Measurements from ENCODE around the gene TTC28.
"Not testable (repeated sequence)": the region's sequence is repeated elsewhere in the genome, so short reads cannot be mapped to it uniquely, and the experiment has no call there.

The TTC28 gene

DNA sequence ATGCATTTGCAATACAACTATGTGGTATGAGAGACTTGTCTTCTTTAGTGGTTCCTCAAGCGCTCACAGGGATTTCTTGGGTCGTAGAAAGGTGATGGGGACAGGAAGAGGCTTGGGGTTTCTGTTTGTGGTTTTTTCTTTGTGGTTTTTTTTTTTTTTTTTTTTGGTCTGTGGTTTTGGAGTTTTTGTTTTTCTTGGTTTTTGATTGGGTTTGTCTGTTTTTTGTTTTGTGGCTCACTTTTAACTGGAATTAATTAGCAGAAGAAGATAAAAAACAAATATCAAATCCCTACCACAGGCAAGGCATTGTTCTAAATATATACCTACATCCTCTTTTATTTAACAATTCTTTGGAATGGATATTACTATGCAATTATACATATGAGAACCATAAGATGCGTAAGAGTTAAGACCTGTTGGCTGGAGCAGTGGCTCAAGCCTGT, 5.5 kb downstream of the TTC28 start:
- no peak for DNase-seq

- DNase-seq, result no peak
Measured at GRCh38 chr22:28670756-28671155, 8.9 kb downstream of the TTC28 start.

DNA sequence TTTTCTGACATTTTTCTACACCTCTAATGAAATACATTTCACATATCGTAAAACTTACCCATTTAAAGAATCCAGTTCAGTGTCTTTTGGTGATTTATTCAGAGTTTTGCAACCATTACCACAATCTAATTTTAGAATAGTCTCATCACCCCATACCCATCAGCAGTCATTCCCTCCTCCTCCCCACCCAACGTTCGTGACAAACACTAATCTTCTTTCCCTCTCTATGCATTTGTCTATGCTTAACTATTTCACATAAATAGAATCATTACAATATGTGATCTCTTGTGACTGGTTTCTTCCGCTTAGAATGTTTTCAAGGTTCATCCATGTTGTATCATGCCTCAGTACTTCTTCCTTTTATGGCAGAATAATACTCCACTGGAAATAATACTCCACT, 9.5 kb downstream of the TTC28 start:
- no peak for DNase-seq

DNA sequence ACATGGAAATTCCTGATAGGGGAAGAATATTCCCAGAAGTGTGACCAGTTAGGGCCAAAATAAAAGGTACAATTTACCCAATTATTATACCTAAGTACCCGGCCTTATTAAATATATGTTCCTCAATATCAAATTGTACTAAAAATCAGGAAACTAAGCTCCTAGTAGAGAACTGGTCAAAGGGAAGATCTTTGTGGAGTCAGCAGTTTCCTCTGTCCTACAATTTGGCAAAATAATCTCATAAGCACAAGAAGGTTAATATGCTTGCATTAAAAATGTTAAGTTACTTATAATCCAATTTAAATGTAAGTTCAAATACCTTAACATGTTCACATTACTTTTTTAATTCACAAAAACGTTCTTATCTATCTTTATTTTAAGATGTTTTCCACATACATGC, 10.3 kb downstream of the TTC28 start:
- no peak for DNase-seq

DNA sequence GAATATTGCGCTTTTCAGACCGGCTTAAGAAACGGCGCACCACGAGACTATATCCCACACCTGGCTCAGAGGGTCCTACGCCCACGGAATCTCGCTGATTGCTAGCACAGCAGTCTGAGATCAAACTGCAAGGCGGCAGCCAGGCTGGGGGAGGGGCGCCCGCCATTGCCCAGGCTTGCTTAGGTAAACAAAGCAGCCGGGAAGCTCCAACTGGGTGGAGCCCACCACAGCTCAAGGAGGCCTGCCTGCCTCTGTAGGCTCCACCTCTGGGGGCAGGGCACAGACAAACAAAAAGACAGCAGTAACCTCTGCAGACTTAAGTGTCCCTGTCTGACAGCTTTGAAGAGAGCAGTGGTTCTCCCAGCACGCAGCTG, 16.1 kb downstream of the TTC28 start:
- not testable (repeated sequence) for DNase-seq

DNA sequence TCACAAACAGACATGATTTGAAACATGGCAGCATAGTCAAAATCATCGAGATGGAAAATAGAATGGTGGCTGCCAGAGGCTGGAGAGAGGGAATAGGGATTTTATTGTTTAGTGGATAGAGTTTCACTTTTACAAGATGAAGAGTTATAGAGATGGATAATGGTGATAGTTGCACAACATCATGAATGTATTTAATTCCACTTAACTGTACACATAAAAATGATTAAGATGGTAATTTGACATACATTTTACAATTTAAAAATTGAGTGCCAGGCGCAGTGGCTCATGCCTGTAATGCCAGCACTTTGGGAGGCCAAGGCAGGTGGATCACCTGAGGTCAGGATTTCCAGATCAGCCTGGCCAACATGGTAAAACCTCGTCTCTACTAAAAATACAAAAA, 21.2 kb downstream of the TTC28 start:
- DNase-seq, result no peak

GRCh38 chr22:28656181-28656580, 23.5 kb downstream of the TTC28 start:
- no peak for DNase-seq

DNA sequence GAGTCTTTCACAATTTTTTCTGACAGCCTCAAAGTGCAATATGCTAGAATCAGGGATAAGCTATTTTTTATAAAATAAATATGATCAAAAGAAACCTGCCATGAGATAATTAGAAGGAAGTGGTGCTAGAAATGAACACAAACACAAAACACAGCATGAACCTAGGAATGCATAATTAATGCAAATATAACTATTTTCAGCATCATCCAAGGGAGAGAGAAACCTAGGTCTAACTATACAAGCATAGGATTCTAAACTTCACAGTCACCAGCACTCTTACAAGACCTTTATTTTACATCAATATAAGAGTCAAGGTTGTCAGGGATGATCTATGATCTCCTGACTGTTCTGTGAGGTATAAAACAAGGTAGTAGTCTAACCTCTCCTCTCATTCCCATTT, 29.2 kb downstream of the TTC28 start:
- no peak for DNase-seq

GRCh38 chr22:28648792-28649191, 30.8 kb downstream of the TTC28 start:
- no peak for DNase-seq

DNA sequence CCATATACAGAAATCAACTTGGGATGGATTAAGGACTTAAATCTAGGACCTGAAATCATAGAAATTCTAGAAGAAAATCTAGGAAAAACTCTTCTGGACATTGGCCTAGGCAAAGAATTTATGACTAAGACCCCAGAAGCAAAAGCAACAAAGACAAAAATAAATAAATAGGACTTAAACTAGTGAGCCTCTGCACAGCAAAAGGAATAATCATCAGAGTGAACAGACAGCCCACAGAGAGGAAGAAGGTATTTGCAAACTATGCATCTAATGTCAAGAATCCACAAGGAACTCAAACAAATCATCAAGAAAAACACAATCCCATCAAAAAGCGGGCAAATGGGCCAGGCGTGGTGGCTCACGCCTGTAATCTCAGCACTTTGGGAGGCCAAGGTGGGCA, 32.4 kb downstream of the TTC28 start:
- DNase-seq, result no peak

DNA sequence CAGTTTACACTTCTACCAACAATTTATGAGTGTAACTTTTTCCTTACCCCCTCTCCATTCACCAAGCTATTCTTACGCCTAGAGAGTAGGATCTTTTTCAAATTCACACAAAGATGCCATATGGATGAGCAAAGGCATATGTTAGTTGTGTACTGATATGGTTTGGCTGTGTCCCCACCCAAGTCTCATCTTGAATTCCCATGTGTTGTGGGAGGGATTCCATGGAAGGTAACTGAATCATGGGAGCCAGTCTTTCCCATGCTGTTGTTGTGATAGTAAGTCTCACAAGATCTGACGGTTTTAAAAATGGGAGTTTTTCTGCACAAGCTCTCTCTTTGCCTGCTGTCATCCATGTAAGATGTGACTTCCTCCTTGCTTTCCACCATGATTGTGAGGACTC, 40.3 kb downstream of the TTC28 start:
- DNase-seq, result no peak

DNA sequence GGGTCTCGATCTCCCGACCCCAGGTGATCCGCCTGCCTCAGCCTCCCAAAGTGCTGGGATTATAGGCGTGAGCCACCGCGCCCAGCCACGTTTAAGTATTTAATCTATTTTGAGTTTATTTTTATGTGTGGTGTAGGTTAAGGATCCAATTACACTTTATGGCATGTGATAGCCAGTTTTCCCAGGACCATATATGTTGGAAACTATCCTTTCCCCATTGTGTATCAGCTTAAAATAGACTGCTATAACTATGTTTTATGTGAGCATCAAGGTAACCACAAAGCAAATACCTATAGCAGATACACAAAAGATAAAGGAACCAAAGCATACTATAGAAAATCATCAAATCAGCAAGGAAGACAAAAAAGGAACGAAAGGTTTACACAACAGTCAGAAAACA, 42.4 kb downstream of the TTC28 start:
- DNase-seq, result no peak

- no peak for DNase-seq
Measured at GRCh38 chr22:28630177-28630574, 49.5 kb downstream of the TTC28 start.

DNA sequence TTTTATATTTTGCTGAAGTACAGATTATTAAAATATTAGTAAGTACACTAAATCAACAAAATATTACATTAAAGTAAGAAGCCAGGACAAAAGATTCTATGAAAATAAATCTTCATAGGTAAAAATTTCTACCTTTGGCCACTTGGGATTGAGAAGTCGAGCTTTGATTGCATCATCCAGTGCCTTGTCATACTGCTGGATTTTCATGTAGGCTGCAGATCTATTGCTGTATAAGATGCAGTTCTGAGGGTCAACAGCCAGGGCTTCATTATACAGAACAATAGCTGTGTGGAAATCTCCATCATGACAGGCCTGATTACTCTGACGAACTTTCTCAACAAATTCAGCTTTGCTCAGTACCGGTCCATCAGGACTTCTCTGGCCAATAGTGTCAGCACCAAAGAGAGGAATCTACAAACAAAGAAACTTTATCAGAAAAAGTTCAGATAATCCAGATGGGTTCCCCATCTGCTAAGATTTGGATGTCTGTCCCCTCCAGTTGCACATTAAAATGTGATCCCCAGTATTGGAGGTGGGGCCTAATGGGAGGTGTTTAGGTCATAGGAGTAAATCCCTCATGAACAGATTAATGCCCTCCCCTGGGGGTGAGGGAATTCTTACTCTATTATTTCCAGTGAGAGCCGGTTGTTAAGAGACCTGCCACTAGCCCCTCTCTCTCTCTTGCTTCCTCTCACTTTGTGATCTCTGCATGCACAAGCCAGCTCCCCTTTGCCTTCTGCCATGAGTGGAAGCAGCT, 50.0 kb downstream of the TTC28 start:
- DNase-seq, result no peak

GRCh38 chr22:28628766-28629165, 50.9 kb downstream of the TTC28 start:
- no peak for DNase-seq

- no peak for DNase-seq
Measured at GRCh38 chr22:28627791-28628190, 51.8 kb downstream of the TTC28 start.

- no peak for DNase-seq
Measured at GRCh38 chr22:28620244-28620922, 59.3 kb downstream of the TTC28 start.

DNA sequence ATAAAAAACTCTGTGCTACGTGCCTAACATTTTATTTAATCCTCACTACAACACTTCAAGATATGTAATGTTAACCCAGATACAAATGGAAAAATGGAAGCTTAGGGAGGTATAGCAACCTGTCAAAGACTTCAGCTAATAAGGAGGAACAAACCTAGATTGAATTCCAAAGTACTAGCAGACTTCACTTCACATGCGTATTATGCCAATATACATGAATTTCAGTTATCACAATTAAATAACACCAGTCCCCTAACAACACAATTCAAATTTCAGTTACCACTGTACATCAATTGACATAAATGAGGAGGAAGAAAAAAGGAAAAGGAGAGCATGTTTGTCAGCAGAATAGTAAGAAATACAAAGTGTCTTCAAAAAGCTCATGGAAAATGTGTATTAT, 60.4 kb downstream of the TTC28 start:
- DNase-seq, result no peak

DNA sequence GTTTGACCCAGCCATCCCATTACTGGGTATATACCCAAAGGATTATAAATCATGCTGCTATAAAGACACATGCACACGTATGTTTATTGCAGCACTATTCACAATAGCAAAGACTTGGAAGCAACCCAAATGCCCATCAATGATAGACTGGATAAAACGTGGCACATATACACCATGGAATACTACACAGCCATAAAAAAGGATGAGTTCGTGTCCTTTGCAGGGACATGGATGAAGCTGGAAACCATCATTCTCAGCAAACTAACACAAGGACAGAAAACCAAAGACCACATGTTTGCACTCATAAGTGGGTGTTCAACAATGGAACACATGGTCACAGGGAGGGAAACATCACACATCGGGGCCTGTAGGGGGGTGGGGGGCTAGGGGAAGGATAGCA, 64.2 kb downstream of the TTC28 start:
- not testable (repeated sequence) for DNase-seq

DNA sequence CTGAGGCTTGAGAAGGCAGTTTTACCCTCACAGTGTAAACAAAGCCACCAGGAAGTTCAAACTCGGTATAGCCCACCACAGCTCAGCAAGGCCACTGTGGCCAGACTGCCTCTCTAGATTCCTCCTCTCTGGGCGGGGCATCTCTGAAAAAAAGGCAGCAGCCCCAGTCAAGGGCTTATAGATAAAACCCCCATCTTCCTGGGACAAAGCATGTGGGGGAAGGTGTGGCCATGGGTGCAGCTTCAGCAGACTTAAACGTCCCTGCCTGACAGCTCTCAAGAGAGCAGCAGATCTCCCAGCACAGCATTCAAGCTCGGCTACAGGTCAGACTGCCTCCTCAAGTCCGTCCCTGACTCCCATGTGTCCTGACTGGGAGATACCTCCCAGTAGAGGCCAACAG, 69.7 kb downstream of the TTC28 start:
- DNase-seq, result no peak

- no peak for DNase-seq
Measured at GRCh38 chr22:28608546-28608945, 71.1 kb downstream of the TTC28 start.

GRCh38 chr22:28607795-28608194, 71.8 kb downstream of the TTC28 start:
- no peak for DNase-seq

DNA sequence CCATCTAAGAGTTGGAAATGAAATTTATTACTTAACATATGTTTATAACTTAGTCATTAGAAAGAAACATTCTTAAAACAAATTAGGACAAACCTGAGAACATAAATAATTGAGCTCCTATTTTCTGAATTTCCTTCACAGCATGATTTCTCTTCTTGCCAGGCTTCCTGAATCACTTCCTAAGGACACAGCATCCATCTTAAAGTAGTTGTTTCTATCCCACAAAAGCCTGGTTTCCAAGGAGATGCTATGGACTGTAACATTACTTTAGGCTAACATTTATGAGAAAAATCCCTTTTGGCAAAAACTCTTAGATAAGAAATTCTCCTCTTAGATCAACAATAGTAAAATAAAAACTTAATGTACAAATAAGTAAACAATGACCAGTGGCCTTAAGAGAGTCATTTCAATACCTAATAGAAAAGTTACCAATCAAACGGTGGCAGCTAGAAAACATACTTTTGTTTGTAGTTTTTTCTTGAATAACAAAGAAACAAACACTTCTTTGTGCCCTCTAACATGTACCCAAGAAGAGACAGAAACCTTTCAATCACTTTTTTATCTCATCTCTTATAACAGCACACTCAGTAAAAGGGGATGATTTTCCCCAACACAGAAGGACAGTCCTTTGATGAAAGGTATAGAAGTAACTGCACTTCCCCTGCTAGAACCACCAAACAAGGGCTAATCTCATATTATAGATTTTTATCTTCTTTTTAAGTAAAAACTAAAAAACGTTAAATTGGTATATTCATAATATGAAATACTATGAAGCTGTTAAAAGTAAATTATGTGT, 74.5 kb downstream of the TTC28 start:
- DNase-seq, result no peak

DNA sequence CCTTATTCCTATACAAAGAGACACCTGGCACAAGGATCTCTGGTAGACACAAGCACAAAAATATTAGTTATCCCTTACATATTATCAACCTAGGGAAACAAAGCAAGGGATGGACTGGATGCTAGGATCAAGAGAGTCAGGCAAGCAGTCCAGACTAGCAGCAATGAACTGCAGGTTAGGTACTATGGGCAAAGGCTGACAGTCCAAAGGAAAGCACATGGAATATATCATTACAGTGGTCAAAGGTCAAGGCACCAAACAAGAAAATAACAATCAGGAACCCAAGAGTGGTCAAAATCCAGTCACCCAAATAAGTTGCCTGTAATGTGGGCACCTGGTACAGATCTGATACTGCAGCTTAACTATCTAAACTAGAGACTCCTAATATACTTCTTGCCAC, 77.7 kb downstream of the TTC28 start:
- DNase-seq, result no peak
